HG03139 (cell line): ENCODE measurements around the gene SLC17A8.
"Not testable (repeated sequence)": the region's sequence is repeated elsewhere in the genome, so short reads cannot be mapped to it uniquely, and the experiment has no call there.

ENCODE experiments used
- ATAC-seq: cut with Tn5 transposase; IDR thresholded peaks from one replicate; pipeline ENCODE4 v1.9.1; 2021; ENCODE audit not compliant: unreplicated experiment

SLC17A8 gene

DNA sequence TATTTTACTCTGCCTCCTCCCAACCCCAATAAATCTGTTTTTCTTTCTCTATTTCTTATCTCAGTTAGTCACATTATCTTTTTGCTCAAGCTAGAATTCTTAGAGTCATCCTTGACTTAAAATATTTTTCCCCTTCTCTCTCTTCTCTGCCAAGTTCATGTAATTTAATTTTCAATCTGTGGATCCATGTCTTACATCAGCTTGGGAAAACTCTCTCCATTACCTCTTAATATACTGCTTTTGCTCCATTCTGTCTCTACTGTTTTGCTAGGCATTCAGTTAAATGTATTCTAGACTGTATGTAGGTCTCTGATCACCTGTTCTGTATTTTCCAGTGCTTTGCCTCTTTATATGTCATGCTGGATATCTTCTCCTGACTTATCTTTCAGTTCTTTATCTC, 65.8 kb downstream of the SLC17A8 start:
- ATAC-seq, result no peak

DNA sequence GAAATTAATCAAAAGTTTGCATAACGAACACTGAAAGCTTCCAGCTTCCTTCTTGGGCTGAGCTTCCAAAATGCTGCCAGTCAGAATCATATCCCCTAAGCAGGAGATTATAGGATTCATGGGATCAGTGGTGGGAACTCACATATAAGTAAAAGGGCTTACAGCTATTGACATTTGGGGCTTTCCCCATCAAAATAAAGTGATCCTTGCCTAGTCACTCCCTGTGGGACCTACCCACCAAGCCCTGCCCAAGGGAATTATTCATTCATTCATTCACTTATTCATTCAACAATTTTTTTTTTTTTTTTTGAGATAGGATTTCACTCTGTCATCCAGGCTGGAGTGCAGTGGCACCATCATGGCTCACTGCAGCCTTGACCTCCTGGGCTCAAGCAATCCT, 69.3 kb downstream of the SLC17A8 start:
- no peak for ATAC-seq

DNA sequence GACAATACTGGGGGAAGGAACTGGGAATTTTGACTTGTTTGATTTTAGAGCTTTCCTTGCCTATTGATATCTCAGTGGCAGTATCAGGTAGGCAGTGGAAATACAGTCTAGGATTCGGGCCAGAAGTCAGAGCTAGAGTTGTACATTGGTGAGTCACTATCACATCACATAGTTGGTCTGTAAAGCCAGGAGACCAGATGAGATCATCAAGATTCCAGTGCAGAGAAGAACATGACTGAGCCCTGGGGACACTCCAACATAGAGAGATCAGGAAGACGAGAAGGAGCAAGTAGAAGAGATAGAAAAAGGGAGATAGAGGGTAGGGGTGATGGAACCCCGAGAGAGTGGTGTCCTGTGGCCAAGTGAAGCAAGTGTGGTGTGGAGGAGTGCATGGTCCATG, 70.2 kb downstream of the SLC17A8 start:
- ATAC-seq, result no peak

DNA sequence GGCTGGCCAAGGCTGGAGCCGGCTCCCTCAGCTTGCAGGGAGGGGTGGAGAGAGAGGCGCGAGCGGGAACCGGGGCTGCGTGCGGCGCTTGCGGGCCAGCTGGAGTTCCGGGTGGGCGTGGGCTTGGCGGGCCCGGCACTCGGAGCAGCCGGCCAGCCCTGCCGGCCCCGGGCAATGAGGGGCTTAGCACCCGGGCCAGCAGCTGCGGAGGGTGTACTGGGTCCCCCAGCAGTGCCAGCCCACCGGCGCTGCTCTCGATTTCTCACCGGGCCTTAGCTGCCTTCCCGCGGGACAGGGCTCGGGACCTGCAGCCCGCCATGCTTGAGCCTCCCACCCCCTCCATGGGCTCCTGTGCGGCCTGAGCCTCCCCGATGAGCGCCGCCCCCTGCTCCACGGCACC, 73.4 kb downstream of the SLC17A8 start:
- not testable (repeated sequence) for ATAC-seq

DNA sequence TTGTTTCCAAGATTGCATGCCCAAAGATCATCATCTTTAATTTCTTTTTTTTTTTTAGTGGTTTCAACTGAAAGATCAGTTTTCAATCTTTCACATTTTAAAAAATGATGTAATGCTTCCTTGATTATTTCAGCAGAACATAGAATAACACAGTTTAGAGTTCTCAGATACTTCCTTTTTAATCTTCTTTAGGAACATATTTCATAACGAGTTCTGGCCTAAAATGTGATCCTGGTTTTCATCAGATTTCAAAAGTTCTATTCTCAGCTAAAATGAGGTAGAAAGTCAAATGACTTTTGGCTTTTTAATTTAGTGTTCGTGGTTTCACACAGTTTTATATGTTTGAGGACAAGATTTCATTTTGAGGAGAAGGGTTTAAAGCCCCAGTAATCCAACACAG, 76.8 kb downstream of the SLC17A8 start:
- no peak for ATAC-seq

DNA sequence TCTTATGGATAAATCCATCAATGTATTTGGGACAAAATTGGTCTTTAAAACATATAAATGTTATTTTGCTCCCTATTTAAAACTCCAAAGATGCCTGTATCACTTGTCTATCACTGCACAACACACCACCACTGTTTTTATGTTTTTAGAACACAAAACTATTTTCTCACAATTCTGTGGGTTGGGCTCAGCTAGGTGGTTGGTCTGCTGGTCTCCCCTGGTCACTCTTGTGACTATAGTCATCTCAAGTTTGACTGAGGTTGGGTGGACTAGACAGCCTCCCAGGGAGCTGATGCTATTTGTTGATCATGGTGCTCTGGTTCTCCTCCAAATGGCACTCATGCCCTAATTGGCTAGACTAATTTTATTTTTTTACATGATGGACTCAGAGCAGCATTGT, 77.3 kb downstream of the SLC17A8 start:
- ATAC-seq, result no peak

DNA sequence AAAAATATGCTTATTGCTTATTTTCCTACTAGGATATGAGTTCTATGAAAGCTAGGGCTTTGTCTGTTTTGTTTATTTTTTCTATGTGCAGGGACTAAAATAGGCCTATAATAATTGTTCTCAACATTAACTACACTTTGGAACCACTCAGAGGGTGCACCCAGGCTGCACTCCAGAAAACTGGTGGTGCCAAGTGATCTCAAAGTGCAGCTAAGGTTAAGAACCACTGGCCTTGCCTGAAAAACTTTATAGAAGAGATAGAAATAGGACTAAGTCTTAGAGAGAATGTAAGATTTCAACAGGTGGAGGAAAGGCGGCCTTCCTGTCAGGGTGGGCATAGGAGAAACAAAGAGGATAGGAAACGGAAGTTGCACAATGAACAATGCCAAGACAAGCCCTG, 79.1 kb downstream of the SLC17A8 start:
- ATAC-seq, result no peak

DNA sequence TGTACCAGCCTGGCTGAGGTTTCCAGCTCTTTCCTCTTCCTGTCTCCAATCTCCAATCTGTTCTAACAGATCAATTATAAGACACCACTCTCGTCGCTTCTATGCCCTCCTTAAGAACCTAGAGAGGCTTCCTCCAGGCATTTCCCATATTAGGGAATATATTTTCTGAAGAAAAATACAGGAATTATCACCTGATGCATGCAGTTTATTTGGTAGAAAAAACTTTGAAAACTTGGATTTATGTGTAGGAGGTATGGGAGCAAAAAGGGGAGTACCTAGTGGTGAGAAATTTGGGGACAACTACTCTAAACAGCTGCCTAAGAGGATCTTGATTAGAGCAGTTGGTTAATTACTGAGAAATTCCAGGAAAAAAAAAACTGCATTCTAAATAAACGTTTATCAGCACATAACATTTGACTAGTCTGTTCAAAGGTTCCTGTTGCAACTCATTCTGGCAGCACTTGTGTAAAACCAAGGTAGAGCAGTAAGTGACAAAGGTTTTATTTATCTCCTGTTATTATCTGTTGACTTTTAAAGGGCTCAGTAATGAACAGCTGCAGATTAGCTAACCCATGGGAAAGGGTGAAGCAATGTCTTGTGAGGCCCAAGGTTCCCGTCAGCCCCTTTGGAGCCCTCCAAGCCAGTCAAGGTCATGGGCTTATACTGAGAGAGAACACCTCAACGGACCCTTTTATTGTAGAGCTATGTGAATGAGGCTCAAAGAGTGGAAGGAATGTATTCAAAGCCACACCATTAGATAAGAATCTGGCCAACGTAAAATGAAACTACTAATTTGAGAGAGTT, 80.4 kb downstream of the SLC17A8 start:
- ATAC-seq, result no peak

DNA sequence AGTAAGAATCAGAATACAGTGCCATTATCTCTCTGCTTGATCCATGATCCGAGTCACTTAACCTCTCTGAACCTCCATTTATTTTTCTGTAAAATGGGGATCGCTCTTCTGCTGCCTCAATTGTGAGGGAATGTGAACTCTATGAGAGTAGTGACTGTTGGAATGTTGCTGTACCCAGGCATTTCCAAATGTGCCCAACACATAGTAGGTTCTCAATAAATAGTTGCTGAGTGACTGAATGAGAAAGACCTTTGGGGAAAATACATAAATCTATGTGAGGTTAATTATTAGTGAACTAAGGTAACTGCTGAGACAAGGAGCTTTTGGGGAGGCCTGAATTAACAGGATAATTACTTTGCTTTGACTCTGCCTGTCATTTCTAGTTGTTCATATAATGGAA, 82.9 kb downstream of the SLC17A8 start:
- ATAC-seq, result no peak

DNA sequence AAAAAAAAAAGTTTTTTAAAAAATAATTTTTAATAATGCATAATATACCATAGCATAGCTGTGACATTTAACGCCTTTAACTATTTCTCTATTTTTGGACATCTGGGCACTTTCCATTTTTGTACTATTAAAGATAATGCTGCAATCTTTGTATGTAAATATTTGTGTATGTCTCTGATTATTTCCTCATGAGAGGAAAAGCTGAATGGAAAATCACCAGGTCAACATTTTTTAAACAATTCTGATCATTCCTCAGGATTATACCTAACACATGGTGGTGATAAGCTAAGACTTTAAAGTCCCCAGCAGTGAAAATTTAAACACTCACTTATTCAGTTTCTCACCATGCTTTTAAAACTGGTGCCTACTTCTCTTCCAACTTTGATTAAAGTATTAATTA, 85.5 kb downstream of the SLC17A8 start:
- no peak for ATAC-seq

DNA sequence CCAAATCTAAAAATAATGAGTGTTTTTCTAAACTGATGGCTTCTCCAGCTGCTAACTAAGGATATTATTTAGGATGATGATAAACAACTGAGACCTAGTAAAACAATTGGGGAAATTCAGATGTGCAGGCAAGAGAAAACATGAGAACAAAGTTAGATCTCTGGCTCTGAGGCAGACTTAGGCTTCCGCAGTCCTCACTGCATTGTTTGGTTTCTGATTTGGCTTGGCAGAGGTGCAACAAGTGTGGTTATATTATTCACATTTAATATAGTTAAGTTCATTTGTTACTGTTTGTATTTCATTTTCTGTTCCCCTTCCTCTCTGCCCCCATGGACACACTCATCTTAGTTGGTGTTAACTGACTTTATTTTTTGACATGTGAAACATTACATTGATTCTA, 86.6 kb downstream of the SLC17A8 start:
- no peak for ATAC-seq

DNA sequence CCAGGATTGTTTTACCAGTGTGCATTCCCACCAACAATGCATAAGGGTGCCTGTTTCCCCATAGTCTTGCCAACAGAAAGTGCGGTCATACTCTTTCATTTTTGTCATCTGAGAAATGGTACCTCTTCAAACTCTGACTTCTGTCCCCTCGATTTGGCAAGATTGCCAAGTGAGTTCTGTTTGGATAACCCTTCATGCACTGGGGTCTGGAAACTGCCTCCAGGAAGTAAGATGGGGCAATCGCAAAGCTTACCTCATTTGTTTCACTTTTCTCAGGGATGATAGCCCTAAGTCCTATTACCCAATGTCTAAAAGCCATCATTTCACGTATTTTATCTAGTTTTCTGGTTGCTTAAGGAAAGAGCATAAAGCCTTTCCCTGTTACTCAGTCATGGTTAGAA, 88.2 kb downstream of the SLC17A8 start:
- no peak for ATAC-seq

DNA sequence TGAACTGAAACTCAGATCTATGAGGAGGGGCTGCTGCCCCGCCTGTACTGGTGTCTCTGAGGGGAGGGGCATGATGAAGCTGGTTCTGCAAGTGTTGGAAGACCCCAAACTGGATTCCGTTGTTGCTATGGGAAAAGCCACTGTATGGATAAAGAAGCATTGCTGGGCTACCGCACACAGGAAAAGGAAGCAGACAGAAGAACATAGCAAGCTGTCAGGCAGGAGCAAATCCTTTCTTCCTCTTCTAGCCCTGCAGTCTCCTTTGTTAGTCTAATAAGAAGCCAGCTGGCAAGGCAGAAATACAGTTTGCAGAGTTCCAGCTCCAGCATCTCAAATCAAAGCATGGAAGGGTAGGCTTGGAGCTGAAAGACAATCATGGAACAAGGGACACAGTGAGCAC, 90.5 kb downstream of the SLC17A8 start:
- ATAC-seq, result no peak

DNA sequence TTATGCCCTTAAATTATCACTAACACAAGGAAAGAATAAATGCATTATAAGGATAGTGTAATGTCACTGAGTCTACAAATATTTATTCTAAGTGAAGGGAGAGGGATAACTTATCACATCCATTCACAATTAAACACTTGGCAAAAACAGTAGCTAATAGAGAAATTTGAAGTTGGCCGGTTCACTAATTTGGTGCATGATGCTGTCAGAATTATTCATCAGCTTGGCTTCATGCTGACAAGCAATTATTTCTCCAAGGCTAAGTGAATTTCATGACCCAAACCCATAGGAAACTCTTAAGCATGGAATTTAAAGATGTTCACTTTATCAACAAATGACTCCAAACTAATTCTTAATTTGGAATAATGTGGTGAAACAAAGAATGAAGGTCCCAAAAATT, 91.8 kb downstream of the SLC17A8 start:
- ATAC-seq, result no peak

DNA sequence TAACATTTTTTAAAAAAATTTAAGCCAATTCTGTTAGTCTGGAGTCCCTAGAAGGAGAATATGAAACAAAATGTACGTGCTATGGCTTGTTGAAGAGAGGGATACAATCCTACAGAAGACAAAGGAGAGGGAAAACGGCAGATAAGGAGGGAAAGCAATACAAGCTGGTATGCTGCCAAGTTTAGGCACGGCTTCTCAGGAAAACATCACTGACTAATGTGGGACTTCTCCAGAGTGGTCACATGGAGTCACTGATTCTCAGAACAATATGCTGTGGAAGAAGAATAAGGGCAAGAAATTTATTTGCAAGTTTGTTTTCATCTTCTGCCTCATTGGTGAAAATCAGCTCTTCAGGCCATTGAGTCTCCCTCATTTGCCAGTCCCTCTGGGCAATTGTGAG, 93.9 kb downstream of the SLC17A8 start:
- no peak for ATAC-seq

DNA sequence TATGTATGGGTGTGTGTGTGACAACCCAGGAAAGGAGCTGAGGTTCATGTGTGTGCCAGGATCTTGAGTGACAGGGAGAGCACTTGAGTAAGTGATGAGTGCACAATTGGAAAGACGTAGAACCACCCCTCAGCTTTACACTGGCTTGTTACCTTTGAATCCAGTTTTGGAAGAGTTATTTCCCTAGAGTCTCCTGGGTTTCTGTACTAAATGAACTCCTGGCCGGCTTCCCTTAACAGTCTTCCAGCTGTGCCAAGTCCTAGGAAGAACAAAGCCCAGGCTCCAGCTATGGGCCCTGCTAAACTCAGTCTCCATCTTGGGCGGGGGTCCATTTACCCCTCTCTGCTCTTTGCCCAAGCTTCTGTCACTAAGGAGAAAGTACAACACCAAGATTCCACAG, 97.1 kb downstream of the SLC17A8 start:
- ATAC-seq, result no peak

DNA sequence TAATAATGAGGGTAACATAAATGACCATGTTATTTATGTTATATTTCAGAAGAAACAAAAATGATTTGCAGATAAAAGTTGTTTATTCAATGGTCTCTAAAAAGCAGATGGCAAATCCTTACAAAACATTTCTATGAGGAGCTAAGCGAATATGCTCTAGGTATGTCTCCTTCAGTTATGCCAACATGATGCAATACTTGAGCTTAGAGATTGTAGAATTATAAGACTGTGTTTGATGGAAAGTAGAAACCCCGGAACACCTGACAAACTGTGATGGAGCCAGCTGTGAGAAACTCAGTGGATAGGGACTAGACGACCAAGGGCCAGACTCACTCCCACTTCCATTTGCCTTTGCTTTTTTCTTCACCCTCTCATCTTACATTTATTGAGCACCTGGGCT, 99.0 kb downstream of the SLC17A8 start:
- no peak for ATAC-seq

DNA sequence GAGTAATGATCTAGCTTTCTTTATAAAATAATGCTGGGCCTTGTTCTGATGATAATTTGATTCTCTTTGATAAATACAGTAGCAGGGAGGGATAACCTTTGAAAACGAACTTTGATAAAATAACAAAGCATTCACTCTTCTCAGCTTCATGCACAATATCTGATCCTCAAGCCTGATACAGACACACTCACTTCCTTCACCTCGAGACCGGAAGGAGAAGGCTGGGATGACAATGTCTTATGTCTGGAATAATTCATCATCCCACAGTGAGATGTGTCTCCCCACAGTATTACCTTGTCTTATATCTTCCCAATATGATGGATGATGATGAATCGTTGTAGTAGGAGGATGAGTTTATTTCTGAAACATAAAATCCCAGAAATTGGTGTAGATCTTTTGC, 101.3 kb downstream of the SLC17A8 start:
- ATAC-seq, result no peak

DNA sequence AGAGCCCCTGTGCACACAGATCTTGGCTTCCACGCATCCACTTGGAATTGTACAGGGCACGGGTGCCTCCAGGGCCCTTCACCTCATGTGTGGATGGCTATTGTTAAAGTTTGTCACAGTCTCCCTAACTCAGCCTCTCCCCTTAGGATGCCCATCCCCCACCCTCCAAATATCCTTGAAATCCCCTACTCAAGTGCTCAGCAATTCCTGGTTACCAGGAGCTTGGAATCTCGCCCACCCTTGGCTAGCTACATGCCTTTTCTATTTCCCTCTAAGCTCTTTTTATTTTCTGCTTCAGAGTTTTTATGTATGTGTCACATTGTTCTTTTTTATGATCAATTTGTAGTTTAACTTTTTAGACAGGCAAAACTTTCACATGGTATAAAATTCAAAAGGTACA, 103.8 kb downstream of the SLC17A8 start:
- no peak for ATAC-seq

DNA sequence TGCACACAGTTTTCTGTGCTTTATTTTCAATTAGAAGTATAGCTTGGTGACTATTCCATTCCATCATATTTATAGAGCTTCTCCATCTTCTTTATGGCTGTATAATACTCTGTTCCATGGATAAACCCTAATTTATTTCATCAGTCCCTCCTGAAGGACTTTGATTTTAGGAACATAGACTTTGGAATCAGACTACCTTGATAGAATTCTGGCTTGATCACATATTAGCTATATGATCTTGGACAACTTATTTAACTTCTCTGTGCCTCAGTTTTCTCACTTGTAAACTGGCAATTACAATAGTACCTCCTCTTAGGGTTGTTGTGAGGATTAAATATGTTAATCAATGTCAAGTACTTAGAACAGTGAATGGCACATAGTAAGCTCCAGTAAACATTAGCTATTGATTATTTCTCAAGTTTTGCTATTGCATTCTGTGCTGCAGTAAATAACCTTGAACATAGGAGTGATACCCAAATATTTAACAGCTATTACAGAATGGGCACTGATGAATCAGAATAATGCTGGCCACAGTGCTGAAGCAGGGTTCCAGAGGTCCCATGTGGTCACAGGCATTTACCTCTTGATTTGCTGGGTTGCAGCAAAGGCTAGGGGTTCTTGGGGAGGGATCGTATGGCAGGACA, 104.6 kb downstream of the SLC17A8 start:
- ATAC-seq, result no peak

DNA sequence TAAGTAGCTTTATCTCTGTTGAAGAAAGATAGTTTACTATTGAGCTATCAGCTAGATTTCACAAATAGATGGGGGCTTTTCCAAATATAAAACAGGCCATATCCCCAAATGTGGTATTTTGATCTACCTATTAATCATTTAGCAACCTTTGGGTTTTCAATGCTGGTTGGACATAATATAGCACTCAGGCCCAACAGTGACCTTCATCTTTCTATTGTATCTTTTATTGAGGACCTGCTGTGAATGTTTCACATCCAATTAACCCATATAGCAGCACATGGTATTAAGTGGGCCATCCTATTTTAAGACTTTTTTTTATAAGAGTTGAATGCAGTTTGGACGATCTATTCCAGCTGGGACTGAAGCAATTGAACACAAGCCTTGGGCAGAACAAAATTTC, 106.8 kb downstream of the SLC17A8 start:
- no peak for ATAC-seq

DNA sequence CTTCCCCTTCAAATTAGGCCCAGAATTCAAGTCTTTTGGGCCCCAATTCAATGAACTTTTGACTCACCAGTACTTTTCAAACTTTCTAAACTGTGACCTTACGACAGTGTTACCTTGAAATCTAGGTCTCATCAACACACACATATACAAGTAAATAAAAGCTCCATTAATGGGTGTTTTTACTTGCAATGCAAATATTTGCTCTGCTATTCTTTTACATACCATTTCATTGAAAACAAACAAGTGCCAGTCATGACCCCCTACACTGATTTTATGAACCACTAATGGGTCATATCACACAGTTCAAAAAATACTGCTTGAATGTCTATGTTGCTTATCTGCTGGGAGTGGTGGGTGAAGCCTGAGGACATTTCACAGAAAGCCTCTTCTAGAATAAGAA, 107.7 kb downstream of the SLC17A8 start:
- ATAC-seq, result no peak

DNA sequence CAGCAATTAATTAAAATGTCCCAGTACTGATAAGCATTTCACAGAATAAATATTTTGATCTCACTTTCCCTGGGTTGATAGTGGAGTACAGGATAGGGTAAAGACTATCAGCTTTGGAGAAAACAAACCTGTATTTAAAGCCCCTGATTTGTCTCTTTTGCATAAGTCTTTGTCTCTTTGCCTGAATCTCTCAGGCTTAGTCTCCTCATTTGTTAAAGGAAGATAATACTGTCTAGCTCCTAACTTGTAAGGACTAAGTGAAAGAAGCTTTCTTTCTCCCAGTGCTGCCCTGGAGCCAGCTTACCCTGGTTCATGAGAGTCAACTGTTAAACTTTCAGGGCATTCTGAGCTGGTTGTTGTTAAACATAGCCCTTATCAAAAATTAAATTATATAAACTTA, 111.3 kb downstream of the SLC17A8 start:
- no peak for ATAC-seq
